ENCODE measurements around the gene YIF1A.

YIF1A gene

DNA sequence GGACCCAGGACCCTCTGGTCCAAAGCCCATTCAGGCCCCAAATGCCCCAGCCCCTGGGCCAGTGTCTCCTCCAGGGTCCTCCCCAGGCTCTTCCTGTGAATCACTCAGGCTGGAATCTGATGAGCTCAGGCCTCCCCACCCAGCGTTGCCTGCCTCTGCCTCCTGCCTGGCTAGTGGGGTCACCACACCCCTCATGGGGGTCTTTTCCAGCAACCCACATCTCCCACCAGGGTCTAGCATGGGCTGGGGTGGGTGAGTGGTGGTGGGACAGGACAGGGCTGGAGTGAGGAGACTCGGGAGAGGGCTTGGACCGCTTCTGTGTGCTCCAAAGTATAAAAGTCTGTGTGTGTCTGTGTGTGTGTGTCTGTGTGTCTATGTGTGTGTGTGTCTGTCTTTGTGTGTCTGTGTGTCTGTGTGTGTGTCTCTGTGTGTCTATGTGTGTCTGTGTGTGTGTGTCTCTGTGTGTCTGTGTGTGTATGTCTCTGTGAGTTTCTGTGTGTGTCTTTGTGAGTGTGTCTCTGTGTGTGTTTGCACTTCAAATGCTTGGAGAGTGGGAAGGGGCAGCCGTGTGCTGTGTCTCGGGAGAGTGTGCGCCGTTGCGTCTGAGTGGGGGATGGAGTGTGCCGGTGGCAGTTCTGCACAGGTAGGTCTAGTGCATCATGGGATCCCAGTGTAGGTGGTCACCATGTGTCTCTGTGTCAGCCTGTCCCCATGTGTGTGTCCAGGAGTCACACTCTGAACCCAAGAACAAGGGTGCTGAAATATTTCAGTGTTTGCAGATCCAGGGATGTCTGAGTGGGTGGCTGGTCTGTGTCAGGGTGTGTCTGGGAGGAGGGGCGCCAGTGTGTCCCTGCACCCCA, 38.5 kb upstream of the YIF1A start:
- TF ChIP-seq, protein P1, sequence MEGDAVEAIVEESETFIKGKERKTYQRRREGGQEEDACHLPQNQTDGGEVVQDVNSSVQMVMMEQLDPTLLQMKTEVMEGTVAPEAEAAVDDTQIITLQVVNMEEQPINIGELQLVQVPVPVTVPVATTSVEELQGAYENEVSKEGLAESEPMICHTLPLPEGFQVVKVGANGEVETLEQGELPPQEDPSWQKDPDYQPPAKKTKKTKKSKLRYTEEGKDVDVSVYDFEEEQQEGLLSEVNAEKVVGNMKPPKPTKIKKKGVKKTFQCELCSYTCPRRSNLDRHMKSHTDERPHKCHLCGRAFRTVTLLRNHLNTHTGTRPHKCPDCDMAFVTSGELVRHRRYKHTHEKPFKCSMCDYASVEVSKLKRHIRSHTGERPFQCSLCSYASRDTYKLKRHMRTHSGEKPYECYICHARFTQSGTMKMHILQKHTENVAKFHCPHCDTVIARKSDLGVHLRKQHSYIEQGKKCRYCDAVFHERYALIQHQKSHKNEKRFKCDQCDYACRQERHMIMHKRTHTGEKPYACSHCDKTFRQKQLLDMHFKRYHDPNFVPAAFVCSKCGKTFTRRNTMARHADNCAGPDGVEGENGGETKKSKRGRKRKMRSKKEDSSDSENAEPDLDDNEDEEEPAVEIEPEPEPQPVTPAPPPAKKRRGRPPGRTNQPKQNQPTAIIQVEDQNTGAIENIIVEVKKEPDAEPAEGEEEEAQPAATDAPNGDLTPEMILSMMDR (IDR thresholded peaks at IDR 0.05), result no peak

DNA sequence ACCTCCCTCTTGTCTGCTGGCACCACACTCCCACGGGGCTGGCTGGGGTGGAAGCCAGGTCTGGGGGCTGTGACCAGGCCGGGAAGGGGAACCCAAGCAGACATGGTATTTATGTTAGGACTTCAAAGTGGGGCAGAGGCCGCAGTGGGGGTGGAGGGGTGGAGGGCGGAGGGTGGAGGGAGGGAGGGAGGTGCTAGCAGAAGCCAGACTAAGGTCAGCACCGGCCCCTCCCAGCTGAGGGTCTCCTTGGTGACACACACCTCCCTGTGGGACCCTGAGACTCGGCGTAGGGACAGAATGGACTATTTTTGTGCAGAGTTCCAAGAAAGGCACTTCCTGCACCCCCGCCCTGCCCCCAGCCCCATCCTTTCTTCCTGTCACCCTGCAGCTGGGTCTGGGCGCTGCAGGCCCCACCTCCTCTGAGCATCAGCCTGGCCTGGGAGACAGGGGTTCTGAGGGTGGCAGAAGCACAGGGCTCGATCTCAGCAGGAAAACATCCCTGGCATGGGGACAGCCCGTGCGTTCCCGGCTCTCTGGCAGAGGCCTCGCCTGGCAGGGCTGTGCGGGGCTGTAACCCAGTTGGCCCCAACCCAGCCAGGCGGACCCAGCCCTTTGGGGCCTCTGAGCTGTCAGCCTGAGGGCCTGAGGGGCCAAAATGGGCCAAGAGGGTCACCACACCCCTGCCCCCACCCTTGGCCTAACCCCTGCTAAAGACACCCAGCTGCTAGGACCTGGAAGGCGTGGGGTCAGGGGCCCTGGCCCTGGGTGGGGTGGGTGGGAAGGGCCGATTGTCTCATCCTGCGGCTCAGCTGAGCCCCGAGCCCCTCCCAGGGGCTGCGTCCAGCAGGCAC, 37.5 kb upstream of the YIF1A start:
- TF ChIP-seq, protein P1 (IDR thresholded peaks at IDR 0.05), result no peak

DNA sequence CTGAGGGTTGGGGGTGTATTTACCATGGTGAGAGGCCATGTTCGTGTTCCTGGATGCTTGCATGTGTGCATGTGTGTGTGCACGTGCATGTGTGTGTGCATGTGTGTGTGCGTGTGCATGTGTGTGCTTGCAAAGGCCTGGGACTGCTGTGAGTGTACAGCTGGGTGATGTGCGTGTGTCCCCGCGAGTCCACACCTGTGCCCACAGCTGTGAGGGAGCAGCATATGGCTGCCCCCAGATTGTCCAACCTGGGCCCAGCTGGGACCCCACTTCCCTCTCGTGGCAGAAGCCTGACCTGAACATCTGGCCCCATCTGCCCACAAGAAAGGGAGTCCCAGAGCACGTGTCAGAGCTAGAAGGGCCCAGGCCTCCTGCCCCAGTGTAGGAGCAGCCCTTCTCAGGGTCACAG, 36.3 kb upstream of the YIF1A start:
- TF ChIP-seq, protein P1 (IDR thresholded peaks at IDR 0.05), result no peak

DNA sequence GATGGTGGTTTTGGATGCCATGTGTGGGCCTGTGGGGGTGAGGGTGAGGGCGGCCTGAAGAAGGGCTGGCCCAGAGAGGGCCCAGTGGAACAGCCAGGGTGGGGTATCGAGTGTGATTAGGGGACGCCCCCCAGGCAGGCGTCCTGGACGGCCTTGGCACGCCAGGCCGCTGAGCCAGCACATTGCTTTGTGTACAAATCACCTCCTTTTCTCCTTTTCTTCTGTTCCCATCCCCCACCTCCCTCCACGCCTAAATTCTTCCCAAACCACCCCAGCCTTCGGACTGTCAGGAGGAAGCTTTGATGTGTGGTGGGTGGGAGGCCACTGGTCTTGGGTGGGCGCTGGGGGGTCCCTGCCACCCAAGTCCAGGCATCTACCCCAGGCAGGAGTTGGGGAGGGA, 35.7 kb upstream of the YIF1A start:
- TF ChIP-seq, protein P1 (IDR thresholded peaks at IDR 0.05), result no peak

DNA sequence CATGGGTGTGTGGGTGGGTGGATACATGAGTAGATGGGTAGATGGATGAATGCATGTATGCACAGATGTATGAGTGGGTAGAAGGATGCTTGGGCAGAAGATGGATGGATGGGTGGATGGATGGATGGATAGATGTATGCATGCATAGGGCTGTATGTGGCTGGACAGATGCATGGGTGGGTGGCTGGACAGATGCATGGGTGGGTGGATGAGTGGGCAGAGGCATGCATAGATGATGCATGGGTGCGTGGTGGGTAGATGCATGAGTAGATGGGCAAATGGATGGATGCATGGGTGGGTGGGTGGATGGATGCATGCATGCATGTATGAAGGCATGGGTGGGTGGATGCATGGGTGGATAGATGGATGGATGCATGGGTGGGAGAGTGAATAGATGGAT, 34.7 kb upstream of the YIF1A start:
- TF ChIP-seq, protein P1 (IDR thresholded peaks at IDR 0.05), result no peak

DNA sequence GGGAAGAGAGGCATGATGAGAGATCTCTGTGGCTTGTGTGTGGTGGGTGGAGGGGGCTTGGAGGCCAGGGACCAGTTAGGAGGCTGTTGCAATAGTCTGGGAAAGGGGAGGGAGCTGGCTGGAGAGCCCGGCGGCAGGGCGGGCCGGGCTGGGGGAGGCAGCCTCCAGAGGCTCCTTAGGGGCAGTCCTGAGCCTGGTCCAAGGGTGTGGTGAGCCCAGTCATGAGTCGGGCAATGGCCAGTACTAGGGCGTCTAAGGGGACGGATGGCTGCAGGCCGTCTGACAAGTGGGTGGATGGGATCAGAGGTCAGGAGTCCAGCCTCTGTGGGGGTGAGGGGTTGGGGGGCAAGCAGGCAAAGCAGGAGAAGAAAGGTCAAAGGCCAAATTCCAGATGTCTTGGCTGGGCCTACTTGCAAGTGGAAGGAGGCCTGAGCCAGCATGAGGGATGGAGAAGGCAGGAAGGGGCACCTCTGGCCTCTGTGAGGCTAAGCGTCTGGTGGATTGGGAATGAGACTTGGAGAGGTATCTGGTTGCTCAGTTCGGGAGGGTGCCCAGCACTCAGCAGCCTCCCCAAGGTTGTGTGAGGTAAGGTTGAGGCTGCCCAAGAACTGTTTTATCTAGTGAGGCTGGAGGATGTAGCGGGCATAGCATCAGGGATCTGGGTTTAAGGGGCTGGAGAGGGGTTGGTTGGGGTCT, 33.9 kb upstream of the YIF1A start:
- TF ChIP-seq, protein P1 (IDR thresholded peaks at IDR 0.05), result no peak

DNA sequence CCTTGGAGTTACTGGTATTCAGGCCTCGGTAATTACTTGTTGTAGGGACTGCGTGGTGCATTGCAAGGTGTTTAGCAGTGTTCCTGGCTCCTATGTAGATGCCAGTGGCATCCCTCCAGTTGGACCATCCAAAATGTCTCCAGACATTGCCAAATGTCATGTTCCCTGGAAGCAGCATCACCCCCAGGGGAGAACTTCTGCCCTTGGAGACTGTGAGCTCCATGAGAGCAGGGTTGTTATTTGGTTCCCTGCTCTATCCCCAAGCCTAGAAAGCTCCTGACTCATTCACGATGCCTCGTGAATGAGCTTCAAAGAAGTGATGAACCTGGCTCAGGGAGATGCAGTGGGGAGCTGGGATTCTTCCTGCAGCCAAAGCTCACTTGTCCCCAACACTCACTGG, 32.7 kb upstream of the YIF1A start:
- TF ChIP-seq, protein P1 (IDR thresholded peaks at IDR 0.05), result no peak
